Vagina (tissue), 2 donors: Measurements from ENCODE around the gene CDKL1. TPM values are rescaled to one million over a fixed set of nuclear protein-coding genes. Genes with fewer than 3 reads are reported as not detected.

Experiments
- DNase-seq, 2 donors: peaks; one replicate each; pipeline ENCODE4 v3.0.0-alpha.2; 2017; ENCODE audit errors: extremely low spot score in 2 of 2
- H3K27ac ChIP-seq: fragments of 200-600 bp; sonication (generic); one replicate; pipeline ENCODE4 v1.5.1; 2019
- H3K27me3 ChIP-seq: fragments of 200-600 bp; sonication (generic); one replicate; pipeline ENCODE4 v1.5.1; 2019
- H3K36me3 ChIP-seq, 2 donors: fragments of 200-600 bp; sonication (generic); one replicate each; pipeline ENCODE4 v1.5.1; 2017 to 2019
- H3K4me1 ChIP-seq: fragments of 200-600 bp; sonication (generic); one replicate; pipeline ENCODE4 v1.5.1; 2019
- H3K4me3 ChIP-seq, 2 donors: fragments of 200-600 bp; sonication (generic); 1 replicate in 1 of 2; 2 replicates in 1 of 2; pipeline ENCODE4 v1.5.1; 2016 to 2019
- H3K9me3 ChIP-seq: fragments of 200-600 bp; sonication (generic); one replicate; pipeline ENCODE4 v1.5.1; 2019
- POLR2A ChIP-seq, 2 donors: fragments of 450-650 bp; IDR thresholded peaks; one replicate each; pipeline ENCODE4 v1.6.1; 2017; ENCODE audit warnings: antibody characterized with exemption in 2 of 2, mild to moderate bottlenecking in 2 of 2, moderate library complexity in 2 of 2
- POLR2AphosphoS5 ChIP-seq, 2 donors: sonication (generic); formaldehyde crosslinking; IDR thresholded peaks; one replicate each; pipeline ENCODE4 v1.9.0; 2017; ENCODE audit warnings: antibody characterized with exemption in 2 of 2, mild to moderate bottlenecking in 2 of 2, low read depth in 1 of 2; ENCODE audit not compliant: insufficient read depth in 1 of 2
- intact Hi-C: fragments of 100-400 bp; cut with DNase I; formaldehyde crosslinking; loops from one replicate; pipeline ENCODE4 v1.15.1; 2023
- total RNA-seq: library from RNA; depleted of rRNA; stranded (reverse); fragments of >200 nt; gene quantifications from one replicate; pipeline ENCODE4 v1.2.3, GENCODE V29; 2016
- TF ChIP-seq, protein P1 (sequence below), 3 experiments: fragments of 450-650 bp in 2 of 3; fragments of 200-600 bp in 1 of 3; sonication (generic) in 1 of 3; IDR thresholded peaks; one replicate each; pipeline ENCODE4 v1.5.1; 2017 to 2019; ENCODE audit warnings: antibody characterized with exemption in 3 of 3, mild to moderate bottlenecking in 2 of 3, moderate library complexity in 2 of 3

The CDKL1 gene
- total RNA-seq, 1 donor from 2014 or later = 30.7 TPM

DNA sequence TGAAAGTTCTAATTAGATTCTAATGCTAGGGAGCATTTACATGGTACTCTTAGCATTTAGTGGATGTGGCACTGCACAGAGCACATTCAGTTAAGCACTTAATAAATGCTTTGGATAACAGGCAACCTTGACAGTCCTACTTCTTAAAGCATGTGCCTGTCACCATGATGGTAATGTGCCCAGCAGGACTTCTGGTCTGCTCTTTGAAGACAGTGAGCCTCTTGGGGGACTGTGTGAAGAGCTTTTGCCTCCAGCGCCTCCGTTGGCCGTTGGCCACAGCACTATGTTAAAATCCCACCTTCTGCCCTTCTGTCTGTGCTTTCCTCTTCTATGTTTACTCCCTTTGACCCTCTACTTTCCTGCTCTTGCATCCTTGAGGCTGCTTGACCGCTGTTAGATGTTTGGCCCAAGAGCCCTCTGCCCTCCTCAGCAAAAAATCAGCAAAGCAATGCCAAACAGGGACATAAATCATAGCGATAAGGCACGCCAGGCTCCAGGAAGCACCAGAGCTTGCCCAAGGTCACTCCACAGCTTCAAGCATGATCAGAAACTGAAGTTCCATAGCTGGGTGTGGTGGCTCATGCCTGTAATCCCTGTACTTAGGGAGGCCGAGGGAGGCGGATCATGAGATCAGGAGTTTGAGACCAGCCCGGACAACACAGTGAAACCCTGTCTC is 8.3 kb downstream of the CDKL1 start:
- Histone ChIP-seq H3K27ac (peak overlapping the region; percentile 7), H3K9me3 (no peaks in the 10 kb centered on the region), H3K4me3 (peak overlapping the region in 1 of 2 donors; percentile 1), H3K27me3 (no peaks in the 10 kb centered on the region), H3K36me3 (no peaks in the 10 kb centered on the region), H3K4me1 (peaks cover 20% of the 10 kb centered on the region)
- peak in 1 of 2 donors; percentile 74 for DNase-seq
- intact Hi-C loops = loop anchor here (10.0 kb wide), 1 partner anchor 514 kb away; no protein-coding TSS in a partner anchor
- TF ChIP-seq POLR2A (IDR thresholded peaks at IDR 0.05) (no peak), POLR2AphosphoS5 (IDR thresholded peaks at IDR 0.05; ENCODE audit: insufficient read depth in 1 of 2, low read depth in 1 of 2) (no peak)
- TF ChIP-seq, protein P1, sequence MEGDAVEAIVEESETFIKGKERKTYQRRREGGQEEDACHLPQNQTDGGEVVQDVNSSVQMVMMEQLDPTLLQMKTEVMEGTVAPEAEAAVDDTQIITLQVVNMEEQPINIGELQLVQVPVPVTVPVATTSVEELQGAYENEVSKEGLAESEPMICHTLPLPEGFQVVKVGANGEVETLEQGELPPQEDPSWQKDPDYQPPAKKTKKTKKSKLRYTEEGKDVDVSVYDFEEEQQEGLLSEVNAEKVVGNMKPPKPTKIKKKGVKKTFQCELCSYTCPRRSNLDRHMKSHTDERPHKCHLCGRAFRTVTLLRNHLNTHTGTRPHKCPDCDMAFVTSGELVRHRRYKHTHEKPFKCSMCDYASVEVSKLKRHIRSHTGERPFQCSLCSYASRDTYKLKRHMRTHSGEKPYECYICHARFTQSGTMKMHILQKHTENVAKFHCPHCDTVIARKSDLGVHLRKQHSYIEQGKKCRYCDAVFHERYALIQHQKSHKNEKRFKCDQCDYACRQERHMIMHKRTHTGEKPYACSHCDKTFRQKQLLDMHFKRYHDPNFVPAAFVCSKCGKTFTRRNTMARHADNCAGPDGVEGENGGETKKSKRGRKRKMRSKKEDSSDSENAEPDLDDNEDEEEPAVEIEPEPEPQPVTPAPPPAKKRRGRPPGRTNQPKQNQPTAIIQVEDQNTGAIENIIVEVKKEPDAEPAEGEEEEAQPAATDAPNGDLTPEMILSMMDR (IDR thresholded peaks at IDR 0.05) = no peak

GRCh38 chr14:50387548-50387947 is 9.1 kb downstream of the CDKL1 start:
- H3K36me3 ChIP-seq = no peaks in the 10 kb centered on the region
- no peaks in the 10 kb centered on the region for H3K27me3 ChIP-seq
- no peak overlapping the region for H3K27ac ChIP-seq
- DNase-seq = peak in 1 of 2 donors; percentile 16
- H3K4me1 ChIP-seq = peaks cover 12% of the 10 kb centered on the region
- H3K4me3 ChIP-seq = no peak overlapping the region
- H3K9me3 ChIP-seq = no peaks in the 10 kb centered on the region
- TF ChIP-seq POLR2A (IDR thresholded peaks at IDR 0.05) = no peak
- TF ChIP-seq, protein P1 (IDR thresholded peaks at IDR 0.05) = no peak
- no peak for TF ChIP-seq POLR2AphosphoS5 (IDR thresholded peaks at IDR 0.05; ENCODE audit: insufficient read depth in 1 of 2, low read depth in 1 of 2)
- intact Hi-C loops = loop anchor here (10.0 kb wide), 1 partner anchor 513 kb away; no protein-coding TSS in a partner anchor

GRCh38 chr14:50383618-50384225 is 13.0 kb downstream of the CDKL1 start:
- intact Hi-C loops = loop anchor here (10.0 kb wide), 1 partner anchor 509 kb away; no protein-coding TSS in a partner anchor
- no peak overlapping the region for H3K27ac ChIP-seq
- TF ChIP-seq POLR2A (IDR thresholded peaks at IDR 0.05) (no peak), POLR2AphosphoS5 (IDR thresholded peaks at IDR 0.05; ENCODE audit: insufficient read depth in 1 of 2, low read depth in 1 of 2) (no peak)
- TF ChIP-seq, protein P1 (IDR thresholded peaks at IDR 0.05) = no peak

DNA sequence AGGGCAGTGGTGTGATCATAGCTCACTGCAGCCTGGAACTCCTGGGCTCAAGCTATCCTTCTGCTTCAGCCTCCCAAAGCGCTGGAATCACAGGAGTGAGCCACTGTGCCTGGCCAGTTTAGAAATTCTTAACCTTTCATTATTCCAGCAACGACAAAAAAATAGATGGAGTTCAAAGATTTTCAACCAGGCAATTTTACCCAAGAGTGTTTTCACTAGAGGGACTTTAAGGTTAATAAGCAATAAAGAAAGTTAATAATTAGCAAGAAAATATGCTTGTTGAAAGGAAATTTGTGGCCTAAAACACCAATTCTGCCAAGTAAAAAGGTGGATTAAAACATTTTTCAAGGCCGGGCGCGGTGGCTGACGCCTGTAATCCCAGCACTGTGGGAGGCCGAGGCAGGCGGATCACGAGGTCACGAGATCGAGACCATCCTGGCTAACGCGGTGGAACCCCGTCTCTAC is 14.8 kb downstream of the CDKL1 start:
- TF ChIP-seq POLR2AphosphoS5 (IDR thresholded peaks at IDR 0.05; ENCODE audit: insufficient read depth in 1 of 2, low read depth in 1 of 2) (no peak), POLR2A (IDR thresholded peaks at IDR 0.05) (no peak)
- TF ChIP-seq, protein P1 (IDR thresholded peaks at IDR 0.05) = no peak
- Histone ChIP-seq H3K4me3 (no peak overlapping the region), H3K36me3 (no peaks in the 10 kb centered on the region), H3K9me3 (no peaks in the 10 kb centered on the region), H3K27ac (no peak overlapping the region), H3K27me3 (no peaks in the 10 kb centered on the region), H3K4me1 (no peaks in the 10 kb centered on the region)
- intact Hi-C loops = loop anchor here (10.0 kb wide), 1 partner anchor 507 kb away; no protein-coding TSS in a partner anchor
- no peak for DNase-seq

More at GRCh38 chr14:50383618-50384225, 13.0 kb downstream of the CDKL1 start:
- Histone ChIP-seq H3K4me1 (peaks cover 6% of the 10 kb centered on the region), H3K9me3 (no peaks in the 10 kb centered on the region), H3K27me3 (no peaks in the 10 kb centered on the region), H3K4me3 (no peak overlapping the region), H3K36me3 (no peaks in the 10 kb centered on the region)
- no peak for DNase-seq
